Endothelial cell of hepatic sinusoid (primary cell): Measurements from ENCODE around the gene MZB1.
"Not testable (repeated sequence)": the region's sequence is repeated elsewhere in the genome, so short reads cannot be mapped to it uniquely, and the experiment has no call there.

Experiments
- in situ Hi-C: cut with HindIII; loops from 2 replicates; pipeline ENCODE4 v1.10.0; 2017; ENCODE audit warnings: low sequenced_read_pairs

Gene MZB1

DNA sequence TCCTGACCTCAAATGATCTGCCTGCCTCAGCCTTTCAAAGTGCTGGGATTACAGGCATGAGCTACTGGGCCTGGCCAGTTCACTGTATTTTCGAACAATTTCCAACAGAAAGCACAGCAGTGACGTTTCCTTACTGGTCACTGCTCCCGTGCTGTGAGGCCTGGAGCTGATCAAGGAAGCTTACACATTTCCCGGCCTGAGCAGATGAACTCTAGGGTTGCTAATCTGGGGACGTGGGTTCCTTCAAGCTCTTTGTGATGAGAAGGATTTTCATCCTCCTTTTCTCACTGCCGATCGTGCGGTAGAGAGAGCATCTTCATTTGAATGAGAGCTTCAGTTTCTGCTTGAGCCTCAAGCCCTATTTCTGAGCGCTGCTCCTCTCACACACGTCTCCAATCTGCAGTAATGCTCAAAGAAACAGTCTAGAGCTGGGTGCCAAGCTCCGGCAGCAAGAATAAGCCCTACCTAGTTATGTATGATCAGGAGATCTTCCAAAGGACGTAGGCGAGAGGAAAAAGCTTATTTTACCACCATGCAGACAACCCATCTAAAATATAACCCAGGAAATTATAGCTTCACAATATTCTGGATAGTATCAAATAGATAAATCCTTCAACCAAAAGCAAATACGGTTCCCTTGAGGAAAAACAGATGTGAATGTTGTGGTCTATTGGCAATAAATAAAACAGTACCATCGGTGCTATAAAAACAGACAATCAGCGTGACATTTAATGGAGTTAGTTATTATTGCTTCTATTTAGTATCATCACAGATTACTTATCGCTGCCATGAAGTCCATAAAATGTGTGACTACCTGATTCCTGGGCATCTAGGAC, 21.5 kb upstream of the MZB1 start:
- in situ Hi-C loops, result loop anchor here (5.0 kb wide), 1 partner anchor 111 kb away; no protein-coding TSS in a partner anchor

DNA sequence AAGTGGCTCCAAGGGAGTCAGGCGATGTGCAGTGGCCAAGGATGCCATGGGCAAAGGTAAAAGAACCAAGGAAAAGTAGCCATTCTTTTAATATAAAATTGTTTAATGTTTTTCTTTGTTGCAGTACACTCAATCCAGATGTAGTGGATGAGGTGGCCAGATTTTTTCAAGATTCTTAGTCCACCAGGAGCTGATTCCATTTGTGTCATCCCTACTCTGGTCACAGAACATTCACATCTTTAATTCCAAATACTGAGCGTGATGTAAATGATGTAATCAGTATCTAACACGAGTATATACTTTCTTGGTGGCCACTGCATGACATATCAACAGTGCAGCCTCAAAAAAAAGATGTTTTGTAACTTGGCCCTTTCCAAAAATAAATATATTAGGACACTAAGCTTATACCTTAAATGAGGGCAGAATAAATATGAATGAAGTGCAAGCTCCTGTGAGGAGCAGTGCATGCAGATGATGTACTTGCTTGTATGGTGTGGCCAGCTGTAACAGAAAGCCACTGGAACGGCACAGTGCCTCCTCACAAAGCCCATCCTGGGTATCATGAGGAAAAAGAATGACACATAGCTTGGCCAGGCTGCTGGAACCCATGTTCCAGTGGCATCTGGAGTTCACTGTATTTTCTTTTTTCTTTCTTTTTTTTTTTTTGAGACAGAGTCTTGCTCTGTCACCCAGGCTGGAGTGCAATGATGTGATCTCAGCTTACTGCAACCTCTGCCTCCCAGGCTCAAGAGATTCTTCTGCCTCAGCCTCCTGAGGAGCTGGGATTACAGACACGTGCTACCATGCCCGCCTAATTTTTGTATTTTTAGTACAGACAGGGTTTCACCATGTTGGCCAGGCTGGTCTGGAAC, 20.6 kb upstream of the MZB1 start:
- in situ Hi-C loops, result loop anchor here (5.0 kb wide), 1 partner anchor 112 kb away; no protein-coding TSS in a partner anchor

GRCh38 chr5:139409116-139409515, 19.4 kb upstream of the MZB1 start:
- in situ Hi-C loops, result not testable (repeated sequence)

- in situ Hi-C loops, result no loop called here
Observed at GRCh38 chr5:139408191-139408590, 18.5 kb upstream of the MZB1 start.

- in situ Hi-C loops, result no loop called here
Observed at GRCh38 chr5:139407517-139407916, 17.8 kb upstream of the MZB1 start.

- in situ Hi-C loops, result no loop called here
Observed at GRCh38 chr5:139406963-139407362, 17.2 kb upstream of the MZB1 start.

DNA sequence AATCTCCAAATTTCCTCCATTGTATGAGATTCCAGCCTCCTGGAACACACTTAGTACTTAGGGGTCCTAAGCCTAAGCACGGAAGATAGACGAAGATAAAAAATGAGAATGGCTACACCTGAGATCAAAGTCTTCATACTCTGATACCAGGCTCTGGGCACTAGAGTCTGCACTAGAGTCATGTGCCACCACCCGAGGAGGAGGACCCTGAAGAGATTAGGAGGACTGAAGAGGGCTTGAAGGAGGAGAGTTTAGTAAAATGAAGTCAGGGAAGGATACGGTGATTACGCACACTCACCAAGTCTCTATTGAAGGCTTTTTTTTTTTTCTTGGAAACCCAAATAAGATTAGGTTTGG, 14.7 kb upstream of the MZB1 start:
- in situ Hi-C loops, result no loop called here

- in situ Hi-C loops, result no loop called here
Observed at GRCh38 chr5:139403787-139404483, 14.2 kb upstream of the MZB1 start, which contains the start of gene SPATA24. TSS of gene SPATA24 (minus strand) at chr5:139404089. CDS start at chr5:139404060, 29 bp downstream.

DNA sequence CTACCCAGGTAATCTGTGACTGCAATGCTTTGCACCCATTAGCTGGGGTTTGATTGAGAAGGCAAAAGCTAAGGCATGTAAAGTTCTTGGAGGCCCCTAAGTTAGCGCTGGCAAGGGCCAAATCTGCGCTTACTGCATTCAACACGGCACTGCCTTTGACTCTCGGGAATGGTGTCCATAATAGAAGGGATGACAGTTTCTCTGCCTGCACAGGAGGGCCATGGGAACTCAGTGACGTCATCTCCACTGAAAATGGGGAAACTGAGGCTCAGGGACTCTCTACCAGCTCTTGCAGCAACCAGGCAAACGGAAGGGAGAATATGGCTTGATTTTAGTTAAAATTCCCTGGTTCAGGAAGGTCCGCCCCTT, 13.7 kb upstream of the MZB1 start:
- in situ Hi-C loops, result no loop called here

DNA sequence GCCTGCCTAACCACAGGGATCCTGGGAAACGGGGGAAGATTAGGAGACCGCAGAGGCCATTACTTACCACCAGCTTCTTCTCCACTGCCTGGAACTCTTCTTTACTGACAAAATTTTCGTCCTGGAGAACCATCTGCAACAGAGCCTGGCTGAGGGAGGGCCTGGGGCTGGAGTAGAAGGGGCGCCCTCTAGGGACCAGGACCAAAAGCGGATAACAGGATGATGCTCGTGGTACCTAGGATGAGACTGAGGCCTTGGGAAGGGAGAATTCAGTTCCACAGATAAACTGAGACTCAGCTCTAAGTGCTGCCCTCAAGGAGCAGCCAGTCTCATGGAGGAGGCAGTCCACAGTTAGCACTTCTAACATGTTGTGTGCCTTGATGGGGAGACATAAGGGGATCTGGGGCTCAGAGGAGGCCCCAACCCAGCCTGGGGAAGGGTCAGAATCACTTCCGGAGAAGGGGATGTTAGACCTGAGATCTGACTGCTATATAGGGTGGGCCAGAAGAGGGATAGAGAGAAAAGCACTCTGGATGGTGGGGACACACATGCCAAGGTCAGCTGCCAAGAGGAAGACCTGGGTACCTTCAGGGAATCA, 12.9 kb upstream of the MZB1 start:
- in situ Hi-C loops, result no loop called here

GRCh38 chr5:139401546-139401945, 11.8 kb upstream of the MZB1 start:
- in situ Hi-C loops, result no loop called here

DNA sequence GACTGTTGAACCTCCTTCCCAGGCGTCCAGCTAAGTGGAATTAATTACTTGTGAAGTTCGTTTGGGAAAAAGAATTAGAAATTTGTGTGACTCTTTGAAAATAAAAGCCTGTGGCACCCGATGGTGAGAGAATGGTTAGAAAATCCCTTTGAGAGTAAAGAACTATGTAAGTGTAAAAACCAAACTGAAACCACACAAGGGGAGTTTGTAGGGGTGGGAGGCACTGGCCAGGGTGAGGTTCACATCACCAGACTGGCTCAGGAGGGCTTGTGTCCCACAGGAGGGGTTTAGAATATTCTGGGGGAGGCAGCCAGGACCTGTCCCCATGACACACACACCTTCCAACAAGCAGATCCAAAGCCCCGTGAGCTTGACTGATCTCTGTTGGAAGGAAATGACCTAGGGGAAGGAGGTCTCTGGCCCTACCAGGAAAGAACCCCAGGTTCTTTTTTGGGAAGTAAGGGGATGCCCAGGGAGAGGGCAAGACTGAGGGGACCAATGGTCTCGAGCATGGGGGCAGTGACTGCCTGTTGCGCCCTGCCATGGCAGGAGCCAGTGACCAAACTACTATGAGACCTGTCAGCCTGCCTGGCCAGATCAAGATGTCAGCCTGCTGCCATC, 9.9 kb upstream of the MZB1 start:
- in situ Hi-C loops, result loop anchor here (5.0 kb wide), 1 partner anchor 57 kb away; the partner anchor contains the start of gene PAIP2

GRCh38 chr5:139397921-139398320, 8.2 kb upstream of the MZB1 start:
- in situ Hi-C loops, result loop anchor here (5.0 kb wide), 1 partner anchor 56 kb away; the partner anchor contains the start of gene PAIP2

GRCh38 chr5:139396691-139397090, 7.0 kb upstream of the MZB1 start:
- in situ Hi-C loops, result loop anchor here (5.0 kb wide), 1 partner anchor 54 kb away; the partner anchor contains the start of gene PAIP2

- in situ Hi-C loops, result loop anchor here (5.0 kb wide), 1 partner anchor 54 kb away; the partner anchor contains the start of gene PAIP2
Observed at GRCh38 chr5:139395844-139396640, 6.3 kb upstream of the MZB1 start.

GRCh38 chr5:139394654-139395566, 5.2 kb upstream of the MZB1 start, which contains the start of gene PROB1:
TSS of gene PROB1 (minus strand) at chr5:139395104. CDS start at chr5:139395081, 23 bp downstream.
- in situ Hi-C loops, result loop anchor here (5.0 kb wide), 1 partner anchor 53 kb away; the partner anchor contains the start of gene PAIP2

DNA sequence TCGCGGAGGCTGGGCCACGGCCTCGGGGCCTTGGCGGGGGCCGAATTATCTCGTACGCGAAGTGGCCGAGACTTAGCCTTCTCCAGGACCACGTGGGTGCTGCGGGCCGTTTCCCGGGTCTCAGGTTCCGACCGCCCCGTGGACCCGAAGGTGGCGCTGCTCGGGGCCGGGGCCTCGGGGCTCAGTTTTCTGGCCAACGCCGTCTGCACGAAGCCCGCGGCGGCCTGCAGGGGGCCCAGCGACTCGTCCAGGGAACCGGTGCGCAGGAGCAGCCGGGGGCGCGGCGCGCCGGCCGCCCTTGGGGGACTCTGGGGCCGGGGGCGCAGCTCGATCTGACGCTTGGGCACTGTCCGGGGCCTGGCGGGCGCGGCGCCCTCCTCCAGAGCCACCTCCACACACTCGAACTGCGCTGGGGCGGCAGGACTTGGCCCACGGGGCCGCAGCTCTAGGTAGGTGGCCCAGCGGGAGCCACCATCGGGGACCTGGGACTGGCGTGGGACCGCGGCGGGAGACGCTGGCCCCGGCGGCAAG, 4.5 kb upstream of the MZB1 start:
- in situ Hi-C loops, result no loop called here
